PFSK-1 (cell line): ENCODE data around the gene KIAA1210.

Experiments
- FOXP2 ChIP-seq: optimal IDR thresholded peaks from 2 replicates; pipeline ENCODE3; 2011; ENCODE audit warnings: borderline replicate concordance, control low read depth, inconsistent platforms; ENCODE audit not compliant: insufficient read depth; ENCODE audit errors: extremely low read length, extremely low read depth
- POLR2AphosphoS5 ChIP-seq: IDR thresholded peaks from 2 replicates; pipeline ENCODE4 v1.6.1; 2012; ENCODE audit warnings: low read depth, mild to moderate bottlenecking, control low read depth, low read length, moderate library complexity
- SIN3A ChIP-seq: IDR thresholded peaks from 2 replicates; pipeline ENCODE4 v1.6.1; 2012; ENCODE audit warnings: mild to moderate bottlenecking, low read length, moderate library complexity, borderline replicate concordance; ENCODE audit not compliant: insufficient read depth
- TAF1 ChIP-seq: IDR thresholded peaks from 2 replicates; pipeline ENCODE4 v1.6.1; 2012; ENCODE audit warnings: low read length, control low read depth, borderline replicate concordance; ENCODE audit not compliant: insufficient read depth
- TF ChIP-seq, protein P1 (sequence below), 2 experiments: IDR thresholded peaks; 2 replicates each; pipeline versions ENCODE4 v1.6.1 to v1.8.0; 2011 to 2012; ENCODE audit warnings: low read depth in 2 of 2, low read length in 2 of 2, control low read depth in 1 of 2, inconsistent platforms in 1 of 2, mild to moderate bottlenecking in 1 of 2, moderate library complexity in 1 of 2; ENCODE audit not compliant: insufficient read depth in 1 of 2

DNA sequence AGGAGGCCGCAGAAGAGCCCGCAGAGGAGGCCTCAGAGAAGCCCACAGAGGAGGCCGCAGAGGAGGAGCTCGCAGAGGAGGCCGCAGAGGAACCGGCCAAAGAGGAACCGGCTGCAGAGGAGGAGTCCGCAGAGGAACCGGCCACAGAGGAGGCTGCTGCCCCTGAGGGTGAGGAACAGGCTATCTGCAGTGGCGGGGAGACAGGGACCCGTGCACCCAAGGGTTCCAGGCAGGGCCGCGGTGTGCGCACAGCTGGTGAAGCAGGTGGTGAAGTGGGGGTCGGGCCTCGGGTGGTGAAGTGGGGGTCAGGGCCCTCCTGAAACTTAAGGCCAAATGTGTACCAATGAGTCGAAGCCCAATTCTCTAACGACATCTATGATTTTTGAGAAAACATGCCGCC, 53.7 kb downstream of the KIAA1210 start:
- no peak for TF ChIP-seq POLR2AphosphoS5
- TF ChIP-seq, protein P1, sequence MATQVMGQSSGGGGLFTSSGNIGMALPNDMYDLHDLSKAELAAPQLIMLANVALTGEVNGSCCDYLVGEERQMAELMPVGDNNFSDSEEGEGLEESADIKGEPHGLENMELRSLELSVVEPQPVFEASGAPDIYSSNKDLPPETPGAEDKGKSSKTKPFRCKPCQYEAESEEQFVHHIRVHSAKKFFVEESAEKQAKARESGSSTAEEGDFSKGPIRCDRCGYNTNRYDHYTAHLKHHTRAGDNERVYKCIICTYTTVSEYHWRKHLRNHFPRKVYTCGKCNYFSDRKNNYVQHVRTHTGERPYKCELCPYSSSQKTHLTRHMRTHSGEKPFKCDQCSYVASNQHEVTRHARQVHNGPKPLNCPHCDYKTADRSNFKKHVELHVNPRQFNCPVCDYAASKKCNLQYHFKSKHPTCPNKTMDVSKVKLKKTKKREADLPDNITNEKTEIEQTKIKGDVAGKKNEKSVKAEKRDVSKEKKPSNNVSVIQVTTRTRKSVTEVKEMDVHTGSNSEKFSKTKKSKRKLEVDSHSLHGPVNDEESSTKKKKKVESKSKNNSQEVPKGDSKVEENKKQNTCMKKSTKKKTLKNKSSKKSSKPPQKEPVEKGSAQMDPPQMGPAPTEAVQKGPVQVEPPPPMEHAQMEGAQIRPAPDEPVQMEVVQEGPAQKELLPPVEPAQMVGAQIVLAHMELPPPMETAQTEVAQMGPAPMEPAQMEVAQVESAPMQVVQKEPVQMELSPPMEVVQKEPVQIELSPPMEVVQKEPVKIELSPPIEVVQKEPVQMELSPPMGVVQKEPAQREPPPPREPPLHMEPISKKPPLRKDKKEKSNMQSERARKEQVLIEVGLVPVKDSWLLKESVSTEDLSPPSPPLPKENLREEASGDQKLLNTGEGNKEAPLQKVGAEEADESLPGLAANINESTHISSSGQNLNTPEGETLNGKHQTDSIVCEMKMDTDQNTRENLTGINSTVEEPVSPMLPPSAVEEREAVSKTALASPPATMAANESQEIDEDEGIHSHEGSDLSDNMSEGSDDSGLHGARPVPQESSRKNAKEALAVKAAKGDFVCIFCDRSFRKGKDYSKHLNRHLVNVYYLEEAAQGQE (IDR thresholded peaks at IDR 0.05; ENCODE audit: insufficient read depth in 1 of 2, low read depth in 2 of 2, low read length in 2 of 2), result no peak
- TF ChIP-seq SIN3A, result no peak
- no peak for TF ChIP-seq TAF1
- no peak for TF ChIP-seq FOXP2
